Measurements from ENCODE around the gene TWF2. TPM values are rescaled to one million over a fixed set of nuclear protein-coding genes. Genes with fewer than 3 reads are reported as not detected.

TWF2 gene
- total RNA-seq, 1 experiment from 2014 or later, result 44.8 TPM

DNA sequence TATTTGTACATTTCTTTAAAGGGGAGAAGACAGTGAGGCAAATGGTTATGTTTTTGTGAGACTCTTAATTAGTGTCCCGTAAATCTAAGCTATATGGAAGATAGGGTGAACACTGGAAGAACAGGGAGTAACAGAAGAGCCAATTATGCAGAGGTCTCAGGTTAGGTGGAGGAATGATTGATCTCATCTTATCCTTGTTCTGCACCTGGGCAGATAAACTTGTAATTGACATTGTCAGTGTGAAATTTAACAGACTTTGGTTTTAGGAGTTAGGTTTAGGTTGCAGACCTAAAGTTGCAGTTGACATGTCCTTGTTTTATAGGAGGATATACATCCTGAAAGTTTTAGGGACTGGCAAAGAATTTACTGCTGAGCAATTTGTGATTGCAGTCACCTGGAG lies 3.1 kb upstream of the TWF2 start:
- Histone ChIP-seq H4K8ac (replicated peaks; ENCODE audit: insufficient read length, low read depth, low read length) (no peak overlapping the region), H3K27me3 (ENCODE audit: insufficient read depth, low read length) (peaks cover 14% of the 10 kb centered on the region; the same call in 1 of the 2 replicates), H3K23ac (ENCODE audit: insufficient read length, low read depth, low read length) (no peak overlapping the region), H2BK12ac (ENCODE audit: insufficient read length, low read depth, low read length) (no peak overlapping the region), H3K79me2 (ENCODE audit: insufficient read depth, low read length) (peaks cover 5% of the 10 kb centered on the region; the same call in 1 of the 2 replicates), H3K56ac (ENCODE audit: insufficient read length, low read depth, low read length) (no peak overlapping the region), H2BK5ac (ENCODE audit: insufficient read length, low read length) (no peak overlapping the region), H4K91ac (ENCODE audit: insufficient read length, low read depth, low read length) (no peak overlapping the region), H2BK20ac (ENCODE audit: low read depth, low read length, poor library complexity, severe bottlenecking) (no peak overlapping the region), H3K9me3 (ENCODE audit: control insufficient read depth, low read depth, low read length) (no peaks in the 10 kb centered on the region), H3K9ac (ENCODE audit: extremely low read depth, insufficient read length, low read length) (no peak overlapping the region), H2AFZ (ENCODE audit: low read length) (no peak overlapping the region), H3K27ac (ENCODE audit: insufficient read length, low read depth, low read length) (no peak overlapping the region), H3K4ac (ENCODE audit: low read depth, low read length) (no peak overlapping the region), H3K14ac (ENCODE audit: insufficient read depth, low read length) (no peak overlapping the region), H3K4me1 (ENCODE audit: insufficient read depth, low read length) (peaks cover 11% of the 10 kb centered on the region), H4K20me1 (ENCODE audit: control insufficient read depth, insufficient read depth, insufficient read length) (no peaks in the 10 kb centered on the region), H2BK120ac (ENCODE audit: low read depth, low read length, poor library complexity, severe bottlenecking) (no peak overlapping the region), H3K23me2 (ENCODE audit: insufficient read length, low read depth, low read length, poor library complexity, severe bottlenecking) (peaks cover 11% of the 10 kb centered on the region), H3K18ac (ENCODE audit: insufficient read length, low read depth, low read length) (no peak overlapping the region), H2BK15ac (ENCODE audit: low read depth, low read length) (no peak overlapping the region), H3K4me2 (ENCODE audit: insufficient read depth, insufficient read length, low read length) (no peak overlapping the region), H2AK5ac (ENCODE audit: insufficient read length, low read length) (no peak overlapping the region), H4K5ac (ENCODE audit: insufficient read length, low read depth, low read length) (no peak overlapping the region), H3T11ph (ENCODE audit: low read length) (no peak overlapping the region), H3K79me1 (ENCODE audit: insufficient read depth, low read depth, low read length, poor library complexity, severe bottlenecking) (no peaks in the 10 kb centered on the region)
- no CpG with 5 or more reads among the region's 1 CpG for WGBS (ENCODE audit: extremely low coverage, insufficient read length, low lambda C conversion rate)
- H3K27me3 Mint-ChIP-seq (ENCODE audit: low read depth), result peaks cover 40% of the 10 kb centered on the region
- peaks cover 0 to 5% of the 10 kb centered on the region in 2 experiments; a peak in 2 of 5 replicates for H3K9me3 Mint-ChIP-seq
- H3K36me3 Mint-ChIP-seq (ENCODE audit: insufficient read depth in 1 of 3, low read depth in 3 of 3), result peaks cover 0 to 10% (median 6%) of the 10 kb centered on the region in 3 experiments; a peak in 3 of 7 replicates
- H3K4me3 Mint-ChIP-seq, result no peak overlapping the region
- TF ChIP-seq, protein P1, sequence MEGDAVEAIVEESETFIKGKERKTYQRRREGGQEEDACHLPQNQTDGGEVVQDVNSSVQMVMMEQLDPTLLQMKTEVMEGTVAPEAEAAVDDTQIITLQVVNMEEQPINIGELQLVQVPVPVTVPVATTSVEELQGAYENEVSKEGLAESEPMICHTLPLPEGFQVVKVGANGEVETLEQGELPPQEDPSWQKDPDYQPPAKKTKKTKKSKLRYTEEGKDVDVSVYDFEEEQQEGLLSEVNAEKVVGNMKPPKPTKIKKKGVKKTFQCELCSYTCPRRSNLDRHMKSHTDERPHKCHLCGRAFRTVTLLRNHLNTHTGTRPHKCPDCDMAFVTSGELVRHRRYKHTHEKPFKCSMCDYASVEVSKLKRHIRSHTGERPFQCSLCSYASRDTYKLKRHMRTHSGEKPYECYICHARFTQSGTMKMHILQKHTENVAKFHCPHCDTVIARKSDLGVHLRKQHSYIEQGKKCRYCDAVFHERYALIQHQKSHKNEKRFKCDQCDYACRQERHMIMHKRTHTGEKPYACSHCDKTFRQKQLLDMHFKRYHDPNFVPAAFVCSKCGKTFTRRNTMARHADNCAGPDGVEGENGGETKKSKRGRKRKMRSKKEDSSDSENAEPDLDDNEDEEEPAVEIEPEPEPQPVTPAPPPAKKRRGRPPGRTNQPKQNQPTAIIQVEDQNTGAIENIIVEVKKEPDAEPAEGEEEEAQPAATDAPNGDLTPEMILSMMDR (conservative IDR thresholded peaks at IDR 0.05), result no peak
- H3K4me1 Mint-ChIP-seq, result peaks cover 29 to 43% of the 10 kb centered on the region in 2 experiments
- H3K27ac Mint-ChIP-seq, result no peak overlapping the region
- no peak for DNase-seq
